IMR-90 (cell line): ENCODE results near the gene SPARCL1. TPM values are rescaled to one million over a fixed set of nuclear protein-coding genes. Genes with fewer than 3 reads are reported as not detected.

Experiments used
- ATAC-seq: fragments of 200-7000 bp; cut with Tn5 transposase; 2 replicates; pipeline ENCODE4 v1.9.1; 2020; ENCODE audit warnings: low read depth, mild to moderate bottlenecking, moderate library complexity
- BruUV-seq: library from RNA; stranded (reverse); fragments of 400-500 nt; replicated peaks from 2 replicates; lab custom pipeline; 2021; lab: Mats Ljungman, UMichigan
- CTCF ChIA-PET: fragments of 300-600 bp; formaldehyde crosslinking; extraction: SDS; loops from one replicate; lab custom pipeline; 2021; ENCODE audit warnings: antibody characterized with exemption; lab: Yijun Ruan, JAX
- POLR2A ChIA-PET: fragments of 300-600 bp; sonication (Branson Sonifier 250); formaldehyde crosslinking; loops from one replicate; lab custom pipeline; 2022; ENCODE audit warnings: antibody characterized with exemption; ENCODE audit not compliant: unreplicated experiment; lab: Charles Lee
- DNase-seq: peaks from one replicate; pipeline ENCODE4 v3.0.0; 2013
- H2AFZ ChIP-seq: replicated peaks from 2 replicates; pipeline ENCODE3; 2013; ENCODE audit warnings: low read length, mild to moderate bottlenecking; ENCODE audit not compliant: poor library complexity
- H2AK5ac ChIP-seq: 2 replicates; pipeline ENCODE4 v1.6.1; 2013; ENCODE audit warnings: low read depth, low read length, inconsistent platforms
- H2AK9ac ChIP-seq: replicated peaks from 2 replicates; pipeline ENCODE3; 2013; ENCODE audit warnings: mild to moderate bottlenecking, low read depth, low read length, moderate library complexity; ENCODE audit not compliant: poor library complexity
- H2BK120ac ChIP-seq: 2 replicates; pipeline ENCODE4 v1.6.1; 2013; ENCODE audit warnings: low read depth, low read length, inconsistent platforms
- H2BK15ac ChIP-seq: 3 replicates; pipeline ENCODE4 v1.6.1; 2013; ENCODE audit warnings: low read depth, low read length, inconsistent platforms
- H2BK20ac ChIP-seq: 2 replicates; pipeline ENCODE4 v1.6.1; 2013; ENCODE audit warnings: low read depth, mild to moderate bottlenecking, inconsistent platforms, low read length, moderate library complexity
- H2BK5ac ChIP-seq: 2 replicates; pipeline ENCODE4 v1.6.1; 2013; ENCODE audit warnings: mild to moderate bottlenecking, low read depth, low read length, inconsistent platforms; ENCODE audit not compliant: poor library complexity, severe bottlenecking
- H3K14ac ChIP-seq: replicated peaks from 2 replicates; pipeline ENCODE4 v1.6.1; 2013; ENCODE audit warnings: low read depth, low read length, inconsistent platforms
- H3K18ac ChIP-seq: 2 replicates; pipeline ENCODE4 v1.6.1; 2013; ENCODE audit warnings: low read depth, low read length, control low read depth
- H3K23ac ChIP-seq: 2 replicates; pipeline ENCODE4 v1.6.1; 2013; ENCODE audit warnings: low read depth, low read length, inconsistent platforms
- H3K27ac ChIP-seq: 2 replicates; pipeline ENCODE4 v1.5.1; 2013; ENCODE audit warnings: mild to moderate bottlenecking, control low read depth, low read length; ENCODE audit not compliant: insufficient read depth
- H3K27me3 ChIP-seq: 2 replicates; pipeline ENCODE4 v1.6.1; 2013; ENCODE audit warnings: low read length; ENCODE audit not compliant: control insufficient read depth, insufficient read depth
- H3K36me3 ChIP-seq: 2 replicates; pipeline ENCODE4 v1.6.1; 2013; ENCODE audit warnings: low read length, mixed read lengths; ENCODE audit not compliant: control insufficient read depth, insufficient read depth
- H3K4ac ChIP-seq: 2 replicates; pipeline ENCODE4 v1.6.1; 2013; ENCODE audit warnings: low read depth, low read length, inconsistent platforms
- H3K4me1 ChIP-seq: 2 replicates; pipeline ENCODE4 v1.6.1; 2013; ENCODE audit warnings: low read length, mixed read lengths; ENCODE audit not compliant: control insufficient read depth, insufficient read depth
- H3K4me2 ChIP-seq: 2 replicates; pipeline ENCODE4 v1.6.1; 2013; ENCODE audit warnings: low read depth, mild to moderate bottlenecking, control low read depth, low read length, moderate library complexity
- H3K4me3 ChIP-seq: 2 replicates; pipeline ENCODE4 v1.5.1; 2013; ENCODE audit warnings: low read depth, mild to moderate bottlenecking, control low read depth, low read length, moderate library complexity; ENCODE audit not compliant: insufficient read depth
- H3K56ac ChIP-seq: 2 replicates; pipeline ENCODE4 v1.6.1; 2013; ENCODE audit warnings: low read length, inconsistent platforms; ENCODE audit not compliant: insufficient read depth; ENCODE audit errors: extremely low read depth
- H3K79me1 ChIP-seq, 2 experiments: 2 replicates each; pipeline ENCODE4 v1.6.1; 2013; ENCODE audit warnings: low read length in 2 of 2, inconsistent platforms in 1 of 2, low read depth in 1 of 2
- H3K9ac ChIP-seq: 2 replicates; pipeline ENCODE4 v1.6.1; 2013; ENCODE audit warnings: low read depth, low read length, control low read depth
- H3K9me1 ChIP-seq: 2 replicates; pipeline ENCODE4 v1.6.1; 2013; ENCODE audit warnings: low read length, inconsistent platforms; ENCODE audit not compliant: insufficient read depth
- H3K9me3 ChIP-seq: 2 replicates; pipeline ENCODE4 v1.6.1; 2013; ENCODE audit warnings: low read length; ENCODE audit not compliant: control insufficient read depth, insufficient read depth
- H4K20me1 ChIP-seq: 2 replicates; pipeline ENCODE4 v1.6.1; 2013; ENCODE audit warnings: low read length, inconsistent platforms; ENCODE audit not compliant: insufficient read depth
- H4K5ac ChIP-seq: 2 replicates; pipeline ENCODE4 v1.6.1; 2013; ENCODE audit warnings: mild to moderate bottlenecking, low read depth, low read length, control low read depth
- H4K8ac ChIP-seq, 2 experiments: 2 replicates each; pipeline ENCODE4 v1.6.1; 2013; ENCODE audit warnings: low read depth in 2 of 2, low read length in 2 of 2, control low read depth in 1 of 2, inconsistent platforms in 1 of 2
- H4K91ac ChIP-seq: 2 replicates; pipeline ENCODE4 v1.6.1; 2013; ENCODE audit warnings: low read depth, low read length, inconsistent platforms; ENCODE audit not compliant: insufficient read depth
- BHLHE40 ChIP-seq: fragments of 150-350 bp; IDR thresholded peaks from 2 replicates; pipeline ENCODE4 v1.6.1; 2016; ENCODE audit warnings: mild to moderate bottlenecking, low read depth, low read length
- CEBPB ChIP-seq: IDR thresholded peaks from 2 replicates; pipeline ENCODE4 v1.6.1; 2012; ENCODE audit warnings: low read depth, low read length, improper control_type of control experiment
- CHD1 ChIP-seq: IDR thresholded peaks from 2 replicates; pipeline ENCODE4 v1.6.1; 2012; ENCODE audit warnings: low read depth, low read length, improper control_type of control experiment
- FOS ChIP-seq: fragments of 150-350 bp; IDR thresholded peaks from 2 replicates; pipeline ENCODE4 v1.6.1; 2016; ENCODE audit warnings: low read depth, low read length
- MAFK ChIP-seq: IDR thresholded peaks from 2 replicates; pipeline ENCODE4 v1.6.1; 2012; ENCODE audit warnings: low read depth, low read length, improper control_type of control experiment
- MAZ ChIP-seq: IDR thresholded peaks from 2 replicates; pipeline ENCODE4 v1.6.1; 2012; ENCODE audit warnings: low read depth, mild to moderate bottlenecking, low read length, improper control_type of control experiment, moderate library complexity, borderline replicate concordance
- MXI1 ChIP-seq: IDR thresholded peaks from 2 replicates; pipeline ENCODE4 v1.6.1; 2012; ENCODE audit warnings: low read depth, mild to moderate bottlenecking, low read length, moderate library complexity, borderline replicate concordance
- NFE2L2 ChIP-seq: fragments of 150-350 bp; IDR thresholded peaks from 2 replicates; pipeline ENCODE4 v1.6.1; 2016; ENCODE audit warnings: low read depth, mild to moderate bottlenecking, low read length
- POLR2A ChIP-seq: IDR thresholded peaks from 2 replicates; pipeline ENCODE4 v1.6.1; 2012; ENCODE audit warnings: mild to moderate bottlenecking, low read depth, low read length
- RAD21 ChIP-seq: IDR thresholded peaks from 2 replicates; pipeline ENCODE4 v1.6.1; 2012; ENCODE audit warnings: low read length, improper control_type of control experiment
- RCOR1 ChIP-seq: IDR thresholded peaks from 2 replicates; pipeline ENCODE4 v1.6.1; 2012; ENCODE audit warnings: mild to moderate bottlenecking, low read length, improper control_type of control experiment; ENCODE audit not compliant: insufficient replicate concordance
- RFX5 ChIP-seq: IDR thresholded peaks from 2 replicates; pipeline ENCODE4 v1.8.0; 2012; ENCODE audit warnings: low read depth, mild to moderate bottlenecking, low read length, moderate library complexity
- SMC3 ChIP-seq: fragments of 150-350 bp; IDR thresholded peaks from 2 replicates; pipeline ENCODE4 v1.6.1; 2016; ENCODE audit warnings: low read depth, mild to moderate bottlenecking, antibody characterized with exemption, low read length, moderate library complexity
- WGBS, 2 experiments: methylation state at CpG; one replicate each; pipeline versions ENCODE4 v1.1.5 to v1.1.7; 2013; ENCODE audit warnings: missing lambda C conversion rate in 2 of 2; ENCODE audit not compliant: insufficient read length in 1 of 2; ENCODE audit errors: extremely low coverage in 2 of 2; 5-methylcytosine and 5-hydroxymethylcytosine counted together
- dilution Hi-C: fragments of 300-500 bp; cut with HindIII; formaldehyde crosslinking; loops from one replicate; pipeline ENCODE4 v1.14.3; 2018; ENCODE audit warnings: low sequenced_read_pairs; ENCODE audit not compliant: unreplicated experiment
- in situ Hi-C: fragments of 300-500 bp; cut with MboI; formaldehyde crosslinking; loops from 3 replicates; pipeline ENCODE4 v1.14.3; 2019; ENCODE audit warnings: low sequenced_read_pairs, inconsistent platforms, mixed read lengths
- intact Hi-C: fragments of 100-400 bp; cut with micrococcal nuclease; formaldehyde crosslinking; loops from 2 replicates; pipeline ENCODE4 v1.10.0; 2022
- polyA plus RNA-seq, 3 experiments: library from polyadenylated mRNA; depleted of rRNA; stranded (reverse); fragments of >200 nt; gene quantifications; 2 replicates each; pipeline ENCODE4 v1.2.3, GENCODE V29; 2012; ENCODE audit warnings: low replicate concordance in 1 of 3
- total RNA-seq: library from RNA; depleted of rRNA; stranded (reverse); fragments of >200 nt; gene quantifications from 2 replicates; pipeline ENCODE4 v1.2.3, GENCODE V29; 2012
- TF ChIP-seq, protein P1 (sequence below): fragments of 150-350 bp; IDR thresholded peaks from 2 replicates; pipeline ENCODE4 v1.6.1; 2017; ENCODE audit warnings: mild to moderate bottlenecking, antibody characterized with exemption, low read length, low read depth
- TF ChIP-seq, protein P2 (sequence below): conservative IDR thresholded peaks from 2 replicates; pipeline ENCODE4 v1.5.1; 2012; ENCODE audit warnings: mild to moderate bottlenecking, low read depth, low read length, improper control_type of control experiment
- TF ChIP-seq, protein P3 (sequence below): fragments of 150-350 bp; IDR thresholded peaks from 2 replicates; pipeline ENCODE4 v1.6.1; 2016; ENCODE audit warnings: low read depth, mild to moderate bottlenecking, low read length, moderate library complexity, borderline replicate concordance

The SPARCL1 gene
- total and polyA plus RNA-seq, 2 of the 4 experiments (the other 2 are of a cell fraction), result not detected

DNA sequence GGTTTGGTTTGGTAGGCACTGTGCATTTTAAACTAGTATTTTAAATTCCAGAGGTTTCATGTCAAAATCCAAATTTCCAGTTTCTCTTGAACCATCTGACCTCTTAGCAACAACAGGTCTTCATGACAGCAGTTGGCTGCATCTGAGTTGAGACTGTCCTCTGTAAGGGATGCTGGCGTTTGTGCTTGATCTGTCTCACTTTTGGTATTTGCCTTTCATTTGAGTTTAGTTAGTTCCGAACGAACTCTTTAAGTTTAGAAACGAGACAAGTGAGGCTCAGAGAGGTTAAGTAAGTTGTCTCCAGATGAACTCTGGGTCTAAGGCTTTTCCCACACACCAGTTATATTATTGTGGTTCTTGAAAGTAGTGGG lies 29.1 kb downstream of the SPARCL1 start:
- Histone ChIP-seq H2AK5ac (no peak overlapping the region), H3K27me3 (no peaks in the 10 kb centered on the region), H3K23ac (no peak overlapping the region), H3K4me2 (no peak overlapping the region), H2BK120ac (no peak overlapping the region), H3K79me1 (no peaks in the 10 kb centered on the region), H2BK20ac (no peak overlapping the region), H2AFZ (no peak overlapping the region), H2BK5ac (no peak overlapping the region), H4K5ac (no peak overlapping the region), H3K56ac (no peak overlapping the region), H3K18ac (no peak overlapping the region), H4K20me1 (no peaks in the 10 kb centered on the region), H3K9me3 (no peaks in the 10 kb centered on the region), H3K4me3 (no peak overlapping the region), H4K8ac (no peak overlapping the region), H2AK9ac (no peak overlapping the region), H3K14ac (no peak overlapping the region), H3K9ac (no peak overlapping the region), H3K4ac (no peak overlapping the region), H2BK15ac (no peak overlapping the region), H3K27ac (no peak overlapping the region), H3K4me1 (no peaks in the 10 kb centered on the region), H3K36me3 (no peaks in the 10 kb centered on the region), H3K9me1 (no peaks in the 10 kb centered on the region), H4K91ac (no peak overlapping the region)
- ChIA-PET CTCF (no interaction called here), POLR2A (no interaction called here)
- no peak for DNase-seq
- intact Hi-C loops, result no loop called here
- in situ Hi-C loops, result no loop called here
- dilution Hi-C loops, result no loop called here
- ATAC-seq, result no peak
- no TSS peak for BruUV-seq
- no CpG with 5 or more reads among the region's 4 CpGs for WGBS, 2 experiments
- no peak for TF ChIP-seq RCOR1
- no peak for TF ChIP-seq RFX5
- no peak for TF ChIP-seq BHLHE40
- no peak for TF ChIP-seq POLR2A
- no peak for TF ChIP-seq FOS
- no peak for TF ChIP-seq MAFK
- TF ChIP-seq, protein P1, sequence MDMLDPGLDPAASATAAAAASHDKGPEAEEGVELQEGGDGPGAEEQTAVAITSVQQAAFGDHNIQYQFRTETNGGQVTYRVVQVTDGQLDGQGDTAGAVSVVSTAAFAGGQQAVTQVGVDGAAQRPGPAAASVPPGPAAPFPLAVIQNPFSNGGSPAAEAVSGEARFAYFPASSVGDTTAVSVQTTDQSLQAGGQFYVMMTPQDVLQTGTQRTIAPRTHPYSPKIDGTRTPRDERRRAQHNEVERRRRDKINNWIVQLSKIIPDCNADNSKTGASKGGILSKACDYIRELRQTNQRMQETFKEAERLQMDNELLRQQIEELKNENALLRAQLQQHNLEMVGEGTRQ, result no peak
- no peak for TF ChIP-seq NFE2L2
- TF ChIP-seq, protein P2, sequence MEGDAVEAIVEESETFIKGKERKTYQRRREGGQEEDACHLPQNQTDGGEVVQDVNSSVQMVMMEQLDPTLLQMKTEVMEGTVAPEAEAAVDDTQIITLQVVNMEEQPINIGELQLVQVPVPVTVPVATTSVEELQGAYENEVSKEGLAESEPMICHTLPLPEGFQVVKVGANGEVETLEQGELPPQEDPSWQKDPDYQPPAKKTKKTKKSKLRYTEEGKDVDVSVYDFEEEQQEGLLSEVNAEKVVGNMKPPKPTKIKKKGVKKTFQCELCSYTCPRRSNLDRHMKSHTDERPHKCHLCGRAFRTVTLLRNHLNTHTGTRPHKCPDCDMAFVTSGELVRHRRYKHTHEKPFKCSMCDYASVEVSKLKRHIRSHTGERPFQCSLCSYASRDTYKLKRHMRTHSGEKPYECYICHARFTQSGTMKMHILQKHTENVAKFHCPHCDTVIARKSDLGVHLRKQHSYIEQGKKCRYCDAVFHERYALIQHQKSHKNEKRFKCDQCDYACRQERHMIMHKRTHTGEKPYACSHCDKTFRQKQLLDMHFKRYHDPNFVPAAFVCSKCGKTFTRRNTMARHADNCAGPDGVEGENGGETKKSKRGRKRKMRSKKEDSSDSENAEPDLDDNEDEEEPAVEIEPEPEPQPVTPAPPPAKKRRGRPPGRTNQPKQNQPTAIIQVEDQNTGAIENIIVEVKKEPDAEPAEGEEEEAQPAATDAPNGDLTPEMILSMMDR, result no peak
- TF ChIP-seq MXI1, result no peak
- TF ChIP-seq RAD21, result no peak
- no peak for TF ChIP-seq CEBPB
- no peak for TF ChIP-seq CHD1
- TF ChIP-seq MAZ, result no peak
- TF ChIP-seq, protein P3, sequence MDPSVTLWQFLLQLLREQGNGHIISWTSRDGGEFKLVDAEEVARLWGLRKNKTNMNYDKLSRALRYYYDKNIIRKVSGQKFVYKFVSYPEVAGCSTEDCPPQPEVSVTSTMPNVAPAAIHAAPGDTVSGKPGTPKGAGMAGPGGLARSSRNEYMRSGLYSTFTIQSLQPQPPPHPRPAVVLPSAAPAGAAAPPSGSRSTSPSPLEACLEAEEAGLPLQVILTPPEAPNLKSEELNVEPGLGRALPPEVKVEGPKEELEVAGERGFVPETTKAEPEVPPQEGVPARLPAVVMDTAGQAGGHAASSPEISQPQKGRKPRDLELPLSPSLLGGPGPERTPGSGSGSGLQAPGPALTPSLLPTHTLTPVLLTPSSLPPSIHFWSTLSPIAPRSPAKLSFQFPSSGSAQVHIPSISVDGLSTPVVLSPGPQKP, result no peak
- no peak for TF ChIP-seq SMC3
